OCI-LY3 (cell line): ENCODE results near the gene ASB15.

Source experiments
- CTCF ChIP-seq: fragments of 200-600, 300-600 bp; sonication (generic); IDR thresholded peaks from 2 replicates; pipeline ENCODE4 v1.5.1; 2014; ENCODE audit warnings: antibody characterized with exemption, low read length, low read depth
- EZH2phosphoT487 ChIP-seq: fragments of 200-600 bp; shearing (Covaris generic); IDR thresholded peaks from 2 replicates; pipeline ENCODE4 v1.6.1; 2018; ENCODE audit warnings: antibody characterized with exemption, mixed run types, low read depth

GRCh38 chr7:123640583-123640982, 39.0 kb downstream of the ASB15 start:
- TF ChIP-seq CTCF (no peak), EZH2phosphoT487 (no peak)
